HCT116 (cell line): ENCODE measurements around the gene TBC1D26. TPM values are rescaled to one million over a fixed set of nuclear protein-coding genes. Genes with fewer than 3 reads are reported as not detected.
"Not testable (repeated sequence)": the region's sequence is repeated elsewhere in the genome, so short reads cannot be mapped to it uniquely, and the experiment has no call there.

Experiments used
- ATAC-seq: fragments of 200-7000 bp; cut with Tn5 transposase; 2 replicates; pipeline ENCODE4 v1.9.1; 2020; ENCODE audit warnings: mild to moderate bottlenecking, moderate library complexity
- BruUV-seq: library from RNA; stranded (reverse); fragments of 400-500 nt; replicated peaks from 2 replicates; lab custom pipeline; 2021; lab: Mats Ljungman, UMichigan
- CTCF ChIA-PET: fragments of 300-600 bp; sonication (Branson Sonifier 250); formaldehyde crosslinking; loops from one replicate; lab custom pipeline; 2021; ENCODE audit warnings: antibody characterized with exemption; lab: Charles Lee
- POLR2A ChIA-PET: fragments of 300-600, 350-600 bp; sonication (Branson Sonifier 250); formaldehyde crosslinking; loops from one replicate; lab custom pipeline; 2021; ENCODE audit warnings: antibody characterized with exemption; lab: Charles Lee
- RAD21 ChIA-PET, 2 experiments: fragments of 300-600 bp; sonication (Branson Sonifier 250); formaldehyde crosslinking; loops; one replicate each; lab custom pipeline; 2023; ENCODE audit warnings: low total read pairs in 2 of 2; ENCODE audit not compliant: uncharacterized antibody in 2 of 2, unreplicated experiment in 2 of 2, low non-redundant PET in 1 of 2; lab: Charles Lee
- DNase-seq: peaks from one replicate; pipeline ENCODE4 v3.0.0-alpha.2; 2010; ENCODE audit warnings: low read depth, low spot score
- H2AFZ ChIP-seq: fragments of 200-600 bp; shearing (Covaris generic), sonication (generic); 2 replicates; pipeline ENCODE4 v1.6.1; 2017; ENCODE audit warnings: low read depth, mixed run types, mixed read lengths, antibody characterized with exemption, low read length; ENCODE audit not compliant: poor library complexity, severe bottlenecking
- H3K27ac ChIP-seq: 2 replicates; pipeline ENCODE4 v1.5.1; 2012; ENCODE audit warnings: low read depth, low read length
- H3K27me3 ChIP-seq: fragments of 200-600 bp; sonication (generic); 2 replicates; pipeline ENCODE4 v1.6.1; 2016; ENCODE audit warnings: mixed run types, low read length, mixed read lengths; ENCODE audit not compliant: insufficient read depth
- H3K36me3 ChIP-seq, 2 experiments: fragments of 200-500 bp in 1 of 2; fragments of 200-600 bp in 1 of 2; sonication (Bioruptor generic) in 1 of 2; sonication (generic) in 1 of 2; 2 replicates each; pipeline versions ENCODE4 v1.5.1 to v1.6.1; 2014 to 2016; ENCODE audit warnings: low read length in 2 of 2, inconsistent platforms in 1 of 2, mixed read lengths in 1 of 2, mixed run types in 1 of 2; ENCODE audit not compliant: insufficient read depth in 2 of 2, control insufficient read depth in 1 of 2
- H3K4me1 ChIP-seq, 2 experiments: fragments of 200-600 bp in 1 of 2; sonication (generic) in 1 of 2; 2 replicates each; pipeline versions ENCODE4 v1.5.1 to v1.6.1; 2012 to 2017; ENCODE audit warnings: low read length in 2 of 2, inconsistent platforms in 1 of 2, mild to moderate bottlenecking in 1 of 2, mixed read lengths in 1 of 2, mixed run types in 1 of 2, moderate library complexity in 1 of 2; ENCODE audit not compliant: insufficient read depth in 2 of 2, control insufficient read depth in 1 of 2
- H3K4me2 ChIP-seq: fragments of 200-600 bp; sonication (generic); 2 replicates; pipeline ENCODE4 v1.6.1; 2017; ENCODE audit warnings: mixed run types, low read length, mixed read lengths
- H3K4me3 ChIP-seq, 2 experiments: fragments of 200-600 bp in 1 of 2; sonication (generic) in 1 of 2; replicated peaks in 1 of 2; 2 replicates each; pipeline ENCODE4 v1.5.1; 2011 to 2016; ENCODE audit warnings: low read length in 2 of 2, control low read depth in 1 of 2, low read depth in 1 of 2, mild to moderate bottlenecking in 1 of 2, mixed read lengths in 1 of 2, mixed run types in 1 of 2
- H3K79me2 ChIP-seq: fragments of 200-600 bp; sonication (generic); 2 replicates; pipeline ENCODE4 v1.6.1; 2017; ENCODE audit warnings: mild to moderate bottlenecking, mixed run types, low read length, moderate library complexity, mixed read lengths; ENCODE audit not compliant: insufficient read depth
- H3K9ac ChIP-seq: fragments of 200-600 bp; sonication (generic); 2 replicates; pipeline ENCODE4 v1.6.1; 2016; ENCODE audit warnings: low read length, mixed read lengths
- H3K9me2 ChIP-seq: fragments of 200-600 bp; sonication (generic), shearing (Covaris generic); 2 replicates; pipeline ENCODE4 v1.6.1; 2017; ENCODE audit warnings: mixed run types, mild to moderate bottlenecking, moderate library complexity; ENCODE audit not compliant: insufficient read depth
- H3K9me3 ChIP-seq, 2 experiments: fragments of 200-500 bp in 1 of 2; fragments of 200-600 bp in 1 of 2; sonication (Bioruptor generic) in 1 of 2; sonication (generic) in 1 of 2; 2 replicates each; pipeline ENCODE4 v1.6.1; 2014 to 2017; ENCODE audit warnings: low read length in 2 of 2, mixed read lengths in 2 of 2, inconsistent platforms in 1 of 2, low read depth in 1 of 2, mild to moderate bottlenecking in 1 of 2, mixed run types in 1 of 2, moderate library complexity in 1 of 2; ENCODE audit not compliant: control insufficient read depth in 1 of 2, insufficient read depth in 1 of 2
- H4K20me1 ChIP-seq: fragments of 200-600 bp; sonication (generic), shearing (Covaris generic); 2 replicates; pipeline ENCODE4 v1.6.1; 2017; ENCODE audit warnings: mixed run types, mild to moderate bottlenecking, moderate library complexity; ENCODE audit not compliant: insufficient read depth
- MAX ChIP-seq: IDR thresholded peaks from 2 replicates; pipeline ENCODE4 v1.6.1; 2012
- POLR2AphosphoS5 ChIP-seq: IDR thresholded peaks from 2 replicates; pipeline ENCODE4 v1.6.1; 2011; ENCODE audit warnings: mild to moderate bottlenecking, low read depth, low read length, moderate library complexity
- YY1 ChIP-seq: IDR thresholded peaks from 2 replicates; pipeline ENCODE4 v1.6.1; 2011; ENCODE audit warnings: low read length, low read depth, moderate library complexity, mild to moderate bottlenecking; ENCODE audit not compliant: insufficient replicate concordance; ENCODE audit errors: extremely low read depth
- intact Hi-C: fragments of 100-400 bp; cut with micrococcal nuclease; formaldehyde crosslinking; loops from 2 replicates; pipeline ENCODE4 v1.10.0; 2022
- total RNA-seq: library from RNA; stranded (reverse); gene quantifications from one replicate; pipeline ENCODE4 v1.2.1, GENCODE V29; 2021; ENCODE audit not compliant: unreplicated experiment

The TBC1D26 gene
- total RNA-seq, 1 experiment from 2014 or later = 1.1 TPM

GRCh38 chr17:15683824-15684478, 48.1 kb upstream of the TBC1D26 start, which contains the start of gene TRIM16:
TSS of gene TRIM16 (minus strand) at chr17:15684311. CDS start at chr17:15651609, 32,702 bp downstream.
- H4K20me1 ChIP-seq, H3K79me2 ChIP-seq, H3K36me3 ChIP-seq, H3K9me2 ChIP-seq, intact Hi-C loops, POLR2A ChIA-PET, H3K4me1 ChIP-seq, RAD21 ChIA-PET, CTCF ChIA-PET, DNase-seq, H3K9me3 ChIP-seq, H3K27me3 ChIP-seq: not testable (repeated sequence)
- H3K27ac ChIP-seq = peak within 1 kb of the TSS; percentile 11; the same call in 1 of the 2 replicates
- H2AFZ ChIP-seq = peak within 1 kb of the TSS; percentile 94
- H3K4me2 ChIP-seq = peak within 1 kb of the TSS; percentile 82
- 0 out of 2 replicates have a peak, but pooled peaks have one; percentile 32 for TF ChIP-seq MAX
- peak; percentile 70 for TF ChIP-seq POLR2AphosphoS5
- TF ChIP-seq YY1 = peak; percentile 10
- BruUV-seq = TSS peak; percentile 85
- H3K4me3 ChIP-seq = peak within 1 kb of the TSS; percentile 60 to 75
- peak; percentile 94 for ATAC-seq
- peak within 1 kb of the TSS; percentile 76 for H3K9ac ChIP-seq

- DNase-seq, H3K27me3 ChIP-seq, BruUV-seq: not testable (repeated sequence)
Observed at GRCh38 chr17:15687494-15687893, 44.6 kb upstream of the TBC1D26 start.

More at GRCh38 chr17:15687494-15687893, 44.6 kb upstream of the TBC1D26 start:
- intact Hi-C loops, RAD21 ChIA-PET, H3K79me2 ChIP-seq, CTCF ChIA-PET, H3K9me3 ChIP-seq, H3K9me2 ChIP-seq, H2AFZ ChIP-seq, H3K4me1 ChIP-seq, H3K4me2 ChIP-seq, H3K4me3 ChIP-seq, H3K9ac ChIP-seq, H3K27ac ChIP-seq, H3K36me3 ChIP-seq, ATAC-seq, POLR2A ChIA-PET, H4K20me1 ChIP-seq: not testable (repeated sequence)
